Upper lobe of right lung (tissue), 1 donor: ENCODE data around the gene EIF5A. TPM values are rescaled to one million over a fixed set of nuclear protein-coding genes. Genes with fewer than 3 reads are reported as not detected.

Experiments used
- ATAC-seq: fragments of 200-7000 bp; cut with Tn5 transposase; one replicate; pipeline ENCODE4 v1.9.1; 2020; ENCODE audit warnings: mild to moderate bottlenecking, moderate library complexity
- DNase-seq: peaks from one replicate; pipeline ENCODE4 v3.0.0-alpha.2; 2020
- H3K27ac ChIP-seq: fragments of 200-600 bp; one replicate; pipeline ENCODE4 v1.8.0; 2022
- H3K27me3 ChIP-seq: fragments of 200-600 bp; one replicate; pipeline ENCODE4 v1.8.0; 2022; ENCODE audit warnings: mild to moderate bottlenecking
- H3K36me3 ChIP-seq: fragments of 200-600 bp; one replicate; pipeline ENCODE4 v1.8.0; 2022
- H3K4me1 ChIP-seq: fragments of 200-600 bp; one replicate; pipeline ENCODE4 v1.8.0; 2022
- H3K4me3 ChIP-seq: fragments of 200-600 bp; one replicate; pipeline ENCODE4 v1.8.0; 2022; ENCODE audit warnings: mild to moderate bottlenecking
- H3K9me3 ChIP-seq: fragments of 200-600 bp; one replicate; pipeline ENCODE4 v1.8.0; 2022
- CTCF ChIP-seq: fragments of 200-600 bp; IDR thresholded peaks from one replicate; pipeline ENCODE4 v1.8.0; 2022; ENCODE audit warnings: antibody characterized with exemption
- intact Hi-C: fragments of 100-400 bp; cut with DNase I; formaldehyde crosslinking; loops from one replicate; pipeline ENCODE4 v1.11.0; 2022
- total RNA-seq: library from RNA; stranded (reverse); fragmentation: NEBNext Ultra II Directional; extraction: Animal tissue kit (Norgen Biotek cat#: 25700); gene quantifications from one replicate; pipeline ENCODE4 v1.2.1, GENCODE V29; 2021
- donor health status: DM: no; HTN: yes; CAD: no; lungs with severe emphysema.

The EIF5A gene
- total RNA-seq, 1 donor from 2014 or later, result 241 TPM

- no peak within 1 kb of the TSS for H3K27ac ChIP-seq
- no peaks in the 10 kb centered on the region for H3K9me3 ChIP-seq
- DNase-seq (peak; percentile 80), ATAC-seq (peak; percentile 59)
- H3K27me3 ChIP-seq, result peaks cover 37% of the 10 kb centered on the region
- H3K4me3 ChIP-seq, result peak within 1 kb of the TSS; percentile 29
- no peaks in the 10 kb centered on the region for H3K36me3 ChIP-seq
- intact Hi-C loops, result no loop called here
- no peak for TF ChIP-seq CTCF
- peaks cover 20% of the 10 kb centered on the region for H3K4me1 ChIP-seq
Measured at GRCh38 chr17:7294614-7295153, 12.7 kb upstream of the EIF5A start, which contains the start of gene YBX2. Gene YBX2 (minus strand): TSS chr17:7294639. CDS start chr17:7294500, 139 bp downstream.

- no peak for DNase-seq
- H3K4me1 ChIP-seq, result peaks cover 20% of the 10 kb centered on the region
Measured at GRCh38 chr17:7295230-7296180, 11.9 kb upstream of the EIF5A start.

GRCh38 chr17:7296189-7296861 is 11.1 kb upstream of the EIF5A start:
- ATAC-seq, result peak; percentile 95
- peak; percentile 91 for DNase-seq
- TF ChIP-seq CTCF, result peak; percentile 92
- intact Hi-C loops, result no loop called here
- Histone ChIP-seq H3K4me3 (no peak overlapping the region), H3K27me3 (peaks cover 34% of the 10 kb centered on the region), H3K9me3 (no peaks in the 10 kb centered on the region), H3K4me1 (peaks cover 20% of the 10 kb centered on the region), H3K27ac (no peak overlapping the region), H3K36me3 (no peaks in the 10 kb centered on the region)

More at GRCh38 chr17:7295230-7296180, 11.9 kb upstream of the EIF5A start:
- no peak overlapping the region for H3K27ac ChIP-seq
- no peaks in the 10 kb centered on the region for H3K9me3 ChIP-seq
- intact Hi-C loops, result no loop called here
- ATAC-seq, result no peak
- H3K36me3 ChIP-seq, result no peaks in the 10 kb centered on the region
- peaks cover 37% of the 10 kb centered on the region for H3K27me3 ChIP-seq
- H3K4me3 ChIP-seq, result no peak overlapping the region
- no peak for TF ChIP-seq CTCF

- Histone ChIP-seq H3K4me3 (no peak overlapping the region), H3K9me3 (no peaks in the 10 kb centered on the region), H3K27me3 (no peaks in the 10 kb centered on the region), H3K36me3 (peaks cover under 1% of the 10 kb centered on the region), H3K27ac (no peak overlapping the region), H3K4me1 (peaks cover 9% of the 10 kb centered on the region)
- no peak for ATAC-seq
- no peak for TF ChIP-seq CTCF
- no peak for DNase-seq
- intact Hi-C loops, result no loop called here
Measured at GRCh38 chr17:7304179-7304578, 3.2 kb upstream of the EIF5A start.

GRCh38 chr17:7307686-7308624 is 527 bp downstream of the EIF5A start:
- TF ChIP-seq CTCF, result no peak
- Histone ChIP-seq H3K4me1 (peaks cover 22% of the 10 kb centered on the region), H3K36me3 (peaks cover 38% of the 10 kb centered on the region), H3K27me3 (no peaks in the 10 kb centered on the region), H3K9me3 (no peaks in the 10 kb centered on the region), H3K27ac (peak overlapping the region; percentile 93), H3K4me3 (peak overlapping the region; percentile 92)
- ATAC-seq, result peak; percentile 60
- intact Hi-C loops, result no loop called here
- peak; percentile 87 for DNase-seq
